IPS DF 4.7 (cell line): Measurements from ENCODE around the gene PHRF1.

ENCODE experiments used
- DNase-seq: peaks from one replicate; pipeline ENCODE4 v3.0.0-alpha.2; 2013; ENCODE audit warnings: low spot score; ENCODE audit errors: extremely low read depth

The PHRF1 gene

GRCh38 chr11:596374-596773 lies 20.1 kb downstream of the PHRF1 start:
- DNase-seq, result no peak

DNA sequence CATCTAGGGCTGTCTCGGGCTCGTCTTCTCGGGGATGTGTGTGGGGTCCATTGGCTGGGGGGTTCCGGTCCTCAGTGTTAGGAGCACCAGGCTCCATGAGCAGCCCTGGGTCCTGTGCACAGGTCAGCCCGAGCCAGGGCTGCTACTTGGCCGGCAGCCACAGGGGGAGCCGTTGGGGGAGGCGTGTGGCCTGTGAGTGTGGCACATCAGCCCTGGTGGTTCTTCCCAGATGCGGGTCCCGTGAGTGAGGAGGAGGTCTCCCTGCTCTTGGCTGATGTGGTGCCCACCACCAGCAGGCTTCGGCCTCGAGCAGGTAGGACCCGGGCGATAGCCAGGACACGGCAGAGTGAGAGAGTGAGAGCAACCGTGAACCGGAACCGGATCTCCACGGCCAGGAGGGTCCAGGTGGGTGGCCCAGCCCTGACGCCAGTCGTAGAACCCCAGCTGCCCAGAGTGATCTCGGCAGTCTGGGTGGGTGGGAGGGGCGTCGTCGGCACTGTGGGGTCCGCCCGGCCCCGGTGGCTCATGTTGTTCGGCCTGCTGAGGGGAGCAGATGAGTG lies 21.0 kb downstream of the PHRF1 start:
- no peak for DNase-seq

DNA sequence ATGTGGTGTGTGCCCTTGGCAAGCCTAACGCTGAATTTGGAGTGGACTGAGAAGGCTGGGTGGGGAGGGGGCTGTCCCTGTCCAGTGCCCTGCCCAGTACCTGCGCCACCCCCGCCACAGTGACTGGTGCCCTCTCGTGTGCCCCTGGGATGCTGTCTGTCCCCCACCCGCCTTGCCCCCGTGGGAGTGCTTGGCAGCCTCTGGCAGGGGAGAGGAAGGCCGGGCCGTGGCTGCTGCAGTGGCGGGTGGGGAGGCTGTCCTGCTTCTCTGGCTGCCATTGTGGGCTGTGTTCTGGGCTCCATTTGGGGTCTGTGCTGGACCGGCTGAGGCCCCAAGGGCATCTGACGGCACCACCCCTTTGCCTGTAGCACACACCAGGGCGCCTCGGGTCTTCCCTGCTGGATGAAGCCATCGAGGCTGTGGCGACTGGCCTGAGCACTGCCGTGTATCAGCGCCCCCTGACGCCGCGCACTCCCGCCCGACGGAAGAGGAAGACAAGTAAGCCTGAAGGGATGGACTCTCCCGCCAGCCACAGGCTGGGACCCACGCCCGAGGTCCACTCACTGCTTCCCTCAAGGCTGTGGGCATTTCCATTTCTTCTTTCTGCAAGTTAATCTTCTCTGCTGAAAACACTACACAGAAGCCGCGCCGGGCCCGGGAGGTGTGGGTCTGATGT lies 21.9 kb downstream of the PHRF1 start:
- no peak for DNase-seq

- no peak for DNase-seq
Measured at GRCh38 chr11:601573-602245, 25.4 kb downstream of the PHRF1 start.

DNA sequence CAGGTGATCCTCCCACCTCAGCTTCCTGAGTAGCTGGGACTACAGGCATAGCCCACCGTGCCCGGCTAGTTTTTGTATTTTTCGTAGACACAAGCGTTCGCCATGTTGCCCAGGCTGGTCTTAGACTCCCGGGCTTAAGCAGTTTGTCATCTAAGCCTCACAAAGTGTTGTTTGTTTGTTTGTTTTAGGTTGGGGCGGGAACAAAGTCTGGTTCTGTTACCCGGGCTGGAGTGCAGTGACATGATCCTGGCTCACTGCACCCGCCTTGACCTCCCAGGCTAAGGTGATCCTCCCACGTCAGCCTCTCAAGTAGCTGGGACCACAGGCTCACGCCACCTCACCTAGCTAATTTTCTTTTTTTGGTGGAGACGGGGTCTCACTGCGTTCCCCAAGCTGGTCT lies 26.9 kb downstream of the PHRF1 start:
- no peak for DNase-seq

DNA sequence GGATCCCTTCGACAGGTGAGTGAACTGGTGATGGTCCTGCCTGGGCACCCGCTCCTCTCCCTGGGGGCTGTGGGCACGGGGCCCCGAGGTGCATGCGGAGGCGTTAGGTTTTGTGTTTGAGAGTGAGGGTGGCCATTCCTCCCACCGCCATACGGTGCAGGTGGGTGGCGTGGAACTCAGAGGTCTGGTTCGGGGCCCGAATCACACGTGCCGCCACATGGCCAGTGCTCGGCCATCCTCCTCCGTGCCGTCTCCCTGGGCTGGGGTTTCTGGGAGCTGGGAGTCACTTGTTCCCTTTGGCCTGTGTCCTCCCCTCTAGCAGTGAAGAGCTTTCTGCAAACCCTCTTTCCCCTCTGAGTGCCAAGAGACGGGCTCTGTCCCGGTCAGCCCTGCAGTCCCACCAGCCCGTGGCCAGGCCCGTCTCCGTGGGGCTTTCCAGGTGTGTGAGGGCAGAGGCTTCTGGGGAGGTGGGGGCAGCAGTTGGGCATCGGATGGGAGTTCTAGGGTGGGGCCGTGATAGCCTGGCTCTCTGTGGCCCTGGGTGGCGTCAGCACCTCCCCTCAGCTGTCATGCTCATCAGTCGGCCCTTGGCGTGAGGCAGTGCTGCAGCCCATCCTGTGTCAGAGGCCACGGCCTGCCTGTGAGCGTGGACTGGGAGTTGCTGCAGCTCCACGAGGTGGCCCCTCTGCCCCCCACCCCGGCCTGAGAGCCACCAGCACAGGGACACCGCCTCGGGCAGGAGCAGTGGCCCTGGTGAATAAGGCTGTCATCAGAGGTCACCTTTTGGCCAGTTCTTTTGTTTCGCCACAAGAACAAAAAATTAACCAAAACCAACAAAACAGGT lies 29.2 kb downstream of the PHRF1 start:
- no peak for DNase-seq

- no peak for DNase-seq
Measured at GRCh38 chr11:606245-606644, 30.0 kb downstream of the PHRF1 start.

GRCh38 chr11:607020-607780 lies 30.9 kb downstream of the PHRF1 start:
- DNase-seq, result no peak

GRCh38 chr11:607971-608659 lies 31.8 kb downstream of the PHRF1 start:
- DNase-seq, result no peak

GRCh38 chr11:608791-609251 lies 32.6 kb downstream of the PHRF1 start:
- DNase-seq, result no peak

- no peak for DNase-seq
Measured at GRCh38 chr11:609341-609811, 33.1 kb downstream of the PHRF1 start.

DNA sequence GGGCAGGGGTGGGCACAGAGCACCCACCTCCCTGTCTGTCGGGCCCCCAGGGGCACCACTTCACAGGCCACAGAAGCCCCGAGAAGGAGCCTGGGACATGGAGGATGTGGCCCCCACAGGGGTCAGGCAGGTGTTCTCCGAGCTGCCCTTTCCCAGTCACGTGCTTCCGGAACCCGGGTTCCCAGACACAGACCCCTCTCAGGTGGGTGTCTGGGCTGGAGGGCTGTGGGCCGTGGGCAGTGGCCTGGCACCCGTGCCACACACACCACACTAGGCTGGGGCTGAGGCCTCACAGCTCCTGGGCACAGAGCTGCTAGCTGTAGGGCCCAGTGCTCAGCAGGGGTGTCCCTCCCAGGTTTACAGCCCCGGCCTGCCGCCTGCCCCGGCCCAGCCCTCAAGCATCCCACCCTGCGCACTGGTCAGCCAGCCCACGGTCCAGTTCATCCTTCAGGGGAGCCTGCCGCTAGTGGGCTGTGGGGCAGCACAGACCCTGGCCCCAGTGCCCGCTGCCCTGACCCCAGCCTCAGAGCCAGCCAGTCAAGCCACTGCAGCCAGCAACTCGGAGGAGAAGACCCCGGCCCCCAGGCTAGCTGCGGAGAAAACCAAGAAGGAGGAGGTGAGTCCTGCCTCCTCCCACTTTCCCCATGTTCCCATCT lies 34.0 kb downstream of the PHRF1 start:
- DNase-seq, result no peak

DNA sequence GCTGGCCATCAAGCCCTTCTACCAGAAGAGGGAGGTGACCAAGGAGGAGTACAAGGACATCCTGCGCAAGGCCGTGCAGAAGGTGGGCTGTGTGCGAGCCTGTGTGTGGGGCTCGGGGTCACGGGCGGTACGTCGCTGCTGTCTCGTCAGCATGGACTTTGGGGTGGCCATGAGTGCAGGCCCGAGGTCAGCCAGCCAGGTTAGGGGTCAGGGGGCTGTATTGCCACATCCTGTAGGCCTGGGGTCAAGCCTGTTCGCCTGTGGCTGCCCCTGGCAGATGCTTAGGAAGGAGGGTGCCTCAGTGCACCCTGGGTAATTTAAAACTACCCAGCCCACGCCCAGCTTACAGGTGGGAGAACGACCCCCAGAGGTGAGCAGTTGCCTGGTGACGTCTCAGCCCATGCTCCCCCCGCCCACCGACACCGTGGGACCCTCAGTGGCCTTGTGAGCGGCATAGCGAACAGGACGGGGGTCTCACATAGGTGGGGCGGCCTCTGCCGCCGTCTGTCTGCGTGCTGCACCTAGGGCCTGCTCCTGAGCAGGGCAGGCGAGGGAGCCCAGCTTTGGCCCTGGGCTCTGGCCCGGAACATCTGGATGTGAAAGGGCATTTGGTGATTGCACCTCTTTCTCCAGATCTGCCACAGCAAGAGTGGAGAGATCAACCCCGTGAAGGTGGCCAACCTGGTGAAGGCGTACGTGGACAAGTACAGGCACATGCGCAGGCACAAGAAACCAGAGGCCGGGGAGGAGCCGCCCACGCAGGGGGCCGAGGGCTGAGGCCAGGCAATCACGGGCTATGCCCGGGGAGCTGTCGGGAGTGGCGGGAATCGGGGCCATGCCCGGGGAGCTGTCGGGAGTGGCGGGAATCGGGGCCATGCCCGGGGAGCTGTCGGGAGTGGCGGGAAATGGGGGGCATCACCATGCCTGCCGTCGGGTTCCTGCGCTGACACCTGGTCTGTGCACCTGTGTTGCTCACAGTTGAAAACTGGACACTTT lies 35.0 kb downstream of the PHRF1 start:
- DNase-seq, result no peak

GRCh38 chr11:612201-612960 lies 36.1 kb downstream of the PHRF1 start:
- DNase-seq, result no peak

DNA sequence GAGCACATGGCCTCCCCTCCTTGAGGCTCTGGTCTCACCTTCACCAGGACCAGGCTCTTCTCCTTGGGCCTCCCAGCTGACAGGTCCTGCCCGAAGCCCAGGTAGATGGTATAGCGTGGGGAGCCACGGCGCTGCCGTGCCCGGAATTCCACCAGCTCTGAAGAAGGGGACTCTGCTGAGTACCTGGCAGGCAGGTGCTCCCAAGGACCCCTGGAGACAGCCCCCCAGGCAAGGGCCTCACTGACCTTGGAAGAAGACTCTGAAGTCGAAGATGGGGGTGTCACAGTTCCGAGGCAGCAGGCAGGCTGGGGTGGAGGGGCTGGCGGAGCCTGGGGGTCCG lies 36.7 kb downstream of the PHRF1 start:
- no peak for DNase-seq

- no peak for DNase-seq
Measured at GRCh38 chr11:613369-613968, 37.2 kb downstream of the PHRF1 start.

GRCh38 chr11:614021-614622 lies 37.9 kb downstream of the PHRF1 start:
- no peak for DNase-seq
